Amniotic epithelial cell (primary cell): ENCODE data around the gene PSMD7.

Experiments
- DNase-seq: peaks from one replicate; pipeline ENCODE4 v3.0.0-alpha.2; 2010; ENCODE audit warnings: low read depth

Gene PSMD7

DNA sequence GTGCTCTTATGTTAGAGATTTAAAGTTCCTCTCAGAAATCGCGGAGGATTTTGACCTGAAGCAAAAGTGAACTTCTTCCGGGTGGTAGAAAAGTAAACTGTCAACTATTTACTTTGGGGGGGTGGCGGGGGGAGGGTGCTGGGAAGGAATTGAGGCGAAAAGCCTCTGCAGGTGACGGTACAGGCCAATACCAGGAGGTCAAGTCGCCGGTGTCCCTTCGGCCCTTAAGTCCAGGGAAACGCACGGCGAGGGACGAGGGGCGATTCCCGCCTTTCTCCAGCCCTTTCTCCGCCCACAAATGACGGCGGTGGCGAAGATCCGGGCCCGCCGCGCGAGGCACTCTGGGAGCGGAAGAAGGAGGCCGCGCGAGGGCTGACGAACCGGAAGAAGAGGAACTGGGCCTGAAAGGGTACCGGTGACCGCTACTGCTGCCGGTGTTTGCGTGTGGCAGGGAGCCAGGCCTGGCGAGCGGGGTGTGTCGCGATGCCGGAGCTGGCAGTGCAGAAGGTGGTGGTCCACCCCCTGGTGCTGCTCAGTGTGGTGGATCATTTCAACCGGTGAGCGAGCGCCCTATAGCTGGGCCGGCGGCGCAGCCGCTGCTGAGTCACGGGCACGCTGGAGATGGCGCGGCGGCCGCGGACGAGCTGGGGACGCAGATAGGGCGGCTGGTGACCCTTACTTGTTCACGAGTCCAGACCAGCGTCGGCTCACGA, at the start of gene PSMD7:
Gene PSMD7, plus strand, starts transcription at position 383 of the 713 bp plus-strand sequence. Its CDS starts 101 bp downstream, at position 484.
- peak; percentile 86 for DNase-seq

DNA sequence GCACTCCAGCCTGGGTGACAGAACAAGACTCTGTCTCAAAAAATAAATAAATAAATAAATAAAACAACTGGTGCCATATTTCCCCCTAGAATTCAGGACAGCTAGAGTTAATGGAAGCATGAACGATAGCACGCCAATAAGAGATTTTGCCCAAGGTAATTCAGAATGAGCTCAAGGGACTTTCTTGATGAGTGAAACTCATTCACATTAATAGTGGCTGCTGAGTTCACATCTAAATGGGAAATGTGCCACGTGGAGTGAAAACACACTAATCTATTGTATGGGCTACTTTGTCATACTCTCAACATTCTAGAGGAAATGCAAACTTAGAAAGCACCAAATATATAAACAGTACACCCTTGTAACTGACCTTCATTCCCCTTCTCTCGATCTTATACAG, 47.4 kb upstream of the PSMD7 start:
- no peak for DNase-seq

DNA sequence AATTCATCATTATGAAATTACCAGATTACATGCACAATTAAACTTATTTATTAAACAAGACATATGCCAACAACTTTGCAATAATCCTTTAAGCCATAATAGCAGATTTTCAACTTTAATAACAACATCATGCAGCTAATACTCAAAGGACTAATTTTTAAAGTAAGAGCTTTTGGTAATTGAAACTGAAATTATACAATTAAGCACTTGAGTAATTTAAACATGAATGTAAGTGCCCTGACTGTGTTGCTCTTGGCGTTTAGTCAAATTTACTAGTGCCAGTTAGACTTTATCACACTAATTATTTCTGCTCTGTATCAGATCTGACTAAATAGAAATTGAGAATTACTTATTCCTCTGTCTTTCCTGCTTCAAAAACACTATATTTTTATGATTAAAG, 46.8 kb upstream of the PSMD7 start:
- DNase-seq: no peak

DNA sequence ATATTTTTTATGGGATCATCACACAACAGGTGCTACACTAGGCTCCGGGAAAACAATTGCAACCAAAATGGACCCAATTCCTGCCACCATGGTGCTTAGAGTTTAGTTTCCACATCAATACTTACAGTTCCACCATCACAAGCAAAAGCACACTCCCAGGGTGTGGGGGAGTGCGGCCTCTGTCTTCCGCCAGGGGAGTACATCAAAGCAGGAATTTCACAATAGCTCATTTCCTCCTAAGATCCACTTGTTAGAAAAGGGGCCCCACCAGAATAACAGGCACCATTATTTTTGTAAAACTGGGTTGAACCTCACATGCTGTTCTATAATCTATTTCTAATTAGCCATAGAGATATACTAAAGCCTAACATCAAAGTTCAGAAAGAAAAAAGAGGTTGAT, 44.3 kb upstream of the PSMD7 start:
- DNase-seq: no peak

DNA sequence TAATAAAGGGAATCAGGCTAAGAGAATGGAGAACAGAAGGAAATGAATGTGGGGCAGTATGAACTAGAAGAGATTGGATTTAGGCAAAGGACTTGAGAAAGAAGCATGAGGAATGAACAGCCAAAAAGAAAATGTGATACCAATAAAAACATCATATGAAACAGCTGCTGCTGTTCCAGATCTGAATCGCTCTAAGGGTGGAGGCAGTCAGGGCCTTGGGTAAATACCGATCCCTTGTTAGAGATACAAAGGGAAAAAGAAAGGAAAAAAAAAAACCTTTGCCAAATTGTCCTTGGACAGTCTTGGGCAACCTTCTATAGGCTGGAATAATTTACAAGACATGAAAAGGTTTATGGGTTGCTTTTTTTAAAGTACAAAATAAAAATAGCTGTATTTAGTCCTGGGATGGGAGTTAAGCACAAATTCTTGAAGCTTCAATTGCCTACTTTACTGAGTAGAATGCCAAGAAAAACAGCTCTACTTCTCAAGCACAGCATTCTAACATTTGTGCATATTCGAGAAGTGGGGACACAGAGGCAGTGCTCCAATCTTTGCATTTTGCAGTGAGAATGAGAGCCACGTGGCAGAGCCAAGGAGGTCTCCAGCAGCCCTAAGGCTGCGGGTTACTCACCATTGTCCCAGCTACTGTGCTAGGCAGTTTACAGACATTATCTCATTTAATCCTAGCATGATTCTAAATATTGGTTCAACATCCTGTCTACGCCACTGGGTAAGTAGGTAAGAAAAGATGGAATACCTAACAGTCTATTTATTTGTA, 43.3 kb upstream of the PSMD7 start:
- DNase-seq: no peak

DNA sequence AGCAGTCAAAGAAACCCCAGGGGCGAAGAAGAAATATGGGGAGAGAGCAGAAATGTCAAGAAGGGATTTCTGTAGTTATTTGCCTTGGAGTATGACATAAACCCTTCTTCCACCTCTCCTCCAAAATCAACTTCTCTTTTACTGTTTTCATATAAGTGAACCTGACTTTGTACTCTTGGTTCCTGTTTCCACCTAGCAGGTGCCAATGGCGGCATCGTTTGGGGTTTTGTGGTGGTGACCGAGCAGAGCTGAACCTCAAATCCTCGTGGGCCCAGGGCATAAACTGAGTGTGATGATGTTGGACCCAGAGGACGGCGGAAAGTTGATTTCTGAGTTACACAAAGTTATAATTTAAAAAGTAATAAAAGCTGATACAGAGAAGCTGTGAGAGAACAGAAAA, 39.6 kb upstream of the PSMD7 start:
- DNase-seq: no peak

DNA sequence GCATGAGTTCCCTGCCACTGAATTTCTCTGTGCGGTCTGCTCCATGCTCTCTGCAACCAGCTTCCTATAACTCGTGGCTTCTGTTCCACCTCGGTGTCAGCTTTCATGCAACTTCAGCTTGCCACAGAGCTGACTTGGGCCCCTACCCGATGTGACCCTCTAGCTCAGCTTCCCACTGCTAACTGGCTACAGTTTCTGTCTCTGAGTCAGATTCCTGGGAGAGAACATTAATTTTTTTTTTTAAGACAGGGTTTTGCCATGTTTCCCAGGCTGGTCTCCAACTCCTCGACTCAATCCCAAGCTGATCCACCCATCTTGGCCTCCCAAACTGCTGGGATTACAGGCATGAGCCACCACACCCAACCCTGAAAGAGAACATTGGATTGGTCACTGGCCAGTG, 35.5 kb upstream of the PSMD7 start:
- no peak for DNase-seq

DNA sequence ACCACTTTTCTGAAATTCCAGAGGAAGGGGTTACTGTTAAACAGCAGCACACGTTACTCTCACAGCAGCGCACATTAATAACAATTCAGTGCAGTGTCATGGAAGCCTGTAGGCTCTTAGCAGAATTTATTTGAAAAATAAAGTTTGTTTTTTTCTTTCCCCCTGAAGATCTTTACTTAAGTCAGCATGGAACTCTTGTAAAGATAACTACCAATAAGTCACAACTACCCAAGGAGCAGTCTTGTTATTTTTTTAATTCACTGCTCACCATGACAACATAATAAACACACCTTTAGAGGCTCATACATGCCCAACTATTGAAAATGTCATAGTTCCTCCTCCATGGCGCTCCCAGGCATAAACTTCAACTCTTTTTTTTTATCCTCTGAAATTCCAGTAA, 31.8 kb upstream of the PSMD7 start:
- DNase-seq: no peak

DNA sequence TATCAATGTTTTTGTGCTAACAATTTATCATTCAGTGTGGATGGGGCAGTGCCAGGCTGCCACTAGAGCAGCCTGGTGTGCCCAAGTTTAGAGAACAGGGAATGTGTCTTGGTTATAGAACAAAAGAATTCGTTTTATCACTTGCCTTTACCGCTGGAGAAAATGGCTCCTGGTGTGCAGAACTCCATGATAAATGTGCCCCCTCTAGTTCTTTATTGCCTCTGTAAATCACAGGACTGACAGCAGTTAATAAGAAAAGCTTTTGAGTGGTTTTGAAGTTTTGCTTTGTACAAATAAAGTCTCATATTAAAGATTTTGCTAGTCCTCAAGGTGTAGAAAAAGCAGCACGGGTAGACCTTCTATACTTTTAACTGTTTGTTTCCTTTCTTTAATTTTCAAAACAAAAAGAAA, 28.2 kb upstream of the PSMD7 start:
- DNase-seq: no peak

DNA sequence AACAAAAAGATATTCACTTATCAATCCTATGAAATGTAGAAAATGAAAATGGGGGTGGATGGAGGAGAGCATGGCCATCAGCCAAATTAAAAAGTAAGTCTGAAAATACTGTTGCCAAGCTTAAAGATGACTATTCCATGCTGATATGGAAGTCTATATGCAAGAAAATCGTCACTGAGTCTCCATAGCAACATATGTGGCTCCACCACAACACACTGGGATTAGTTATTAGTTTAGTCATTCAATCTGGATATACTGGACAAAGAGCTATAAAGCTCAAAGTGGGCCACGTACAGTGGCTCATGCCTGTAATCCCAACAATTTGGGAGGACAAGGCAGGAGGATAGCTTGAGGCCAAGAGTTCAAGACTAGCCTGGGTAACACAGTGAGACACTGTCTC, 24.7 kb upstream of the PSMD7 start:
- peak; percentile 7 for DNase-seq

DNA sequence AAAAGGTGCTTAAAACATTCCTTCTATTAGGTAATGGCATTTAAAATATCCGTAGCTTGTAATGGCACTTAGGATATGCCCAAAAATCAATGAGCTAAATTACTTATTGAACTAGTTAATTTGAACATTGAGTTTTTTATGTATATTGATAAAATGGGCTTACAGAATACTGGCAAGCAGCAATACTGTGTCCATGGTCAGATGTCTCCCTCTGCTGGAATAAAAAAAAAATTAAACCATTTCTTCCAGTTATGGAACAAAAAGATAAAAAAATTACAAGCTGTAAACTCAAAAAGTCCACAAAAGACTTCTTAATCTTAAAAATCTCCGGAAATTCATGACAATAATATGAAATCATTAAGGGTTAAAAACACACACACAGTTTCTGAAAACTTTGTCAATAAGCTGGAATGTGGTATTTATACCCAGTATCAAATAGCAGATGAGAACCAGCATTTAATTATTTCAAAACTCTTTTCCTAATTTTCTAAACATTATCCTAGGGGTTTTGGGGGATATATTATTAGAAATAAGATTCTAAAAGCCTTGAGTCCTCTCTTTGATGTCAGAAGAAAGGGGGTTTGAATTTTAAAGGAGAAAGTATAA, 21.5 kb upstream of the PSMD7 start:
- DNase-seq: peak; percentile 10

DNA sequence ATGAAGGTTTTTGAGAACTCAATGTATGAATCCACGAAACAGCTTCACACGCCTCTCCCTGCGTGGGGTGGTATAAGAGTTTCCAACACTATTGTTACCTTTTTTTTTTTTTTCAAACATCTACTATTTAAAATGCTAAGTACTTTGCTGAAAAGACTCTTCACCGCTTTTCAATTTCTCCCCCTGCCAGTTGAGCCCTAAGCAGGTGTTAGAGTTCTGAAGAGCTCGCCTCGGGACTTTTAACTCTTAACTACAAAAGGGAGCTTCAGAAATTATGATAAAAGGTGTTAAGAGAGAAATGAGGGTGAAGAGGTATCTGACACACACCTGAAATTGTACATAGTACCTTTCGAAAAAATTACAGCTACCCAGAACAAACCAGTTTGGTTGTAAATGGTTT, 20.9 kb upstream of the PSMD7 start:
- DNase-seq: no peak

DNA sequence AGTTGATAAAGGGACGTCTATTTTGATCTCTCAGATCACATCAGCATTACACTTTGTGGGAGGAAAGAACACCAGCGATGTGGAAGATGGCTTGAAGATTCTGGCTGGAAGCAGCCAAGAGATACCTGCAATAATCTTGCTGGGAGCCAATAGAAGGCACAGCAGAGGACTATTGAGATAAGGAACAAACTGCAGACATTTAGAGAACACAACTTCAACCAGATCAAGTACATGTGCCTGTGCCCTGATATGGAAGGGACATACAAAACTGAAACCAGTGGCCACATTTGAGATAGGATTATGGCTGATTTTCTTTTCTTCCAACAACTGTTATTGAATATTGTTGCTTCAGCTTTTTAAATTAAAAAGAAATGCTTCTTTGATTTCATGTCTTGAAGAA, 18.6 kb upstream of the PSMD7 start:
- DNase-seq: no peak

DNA sequence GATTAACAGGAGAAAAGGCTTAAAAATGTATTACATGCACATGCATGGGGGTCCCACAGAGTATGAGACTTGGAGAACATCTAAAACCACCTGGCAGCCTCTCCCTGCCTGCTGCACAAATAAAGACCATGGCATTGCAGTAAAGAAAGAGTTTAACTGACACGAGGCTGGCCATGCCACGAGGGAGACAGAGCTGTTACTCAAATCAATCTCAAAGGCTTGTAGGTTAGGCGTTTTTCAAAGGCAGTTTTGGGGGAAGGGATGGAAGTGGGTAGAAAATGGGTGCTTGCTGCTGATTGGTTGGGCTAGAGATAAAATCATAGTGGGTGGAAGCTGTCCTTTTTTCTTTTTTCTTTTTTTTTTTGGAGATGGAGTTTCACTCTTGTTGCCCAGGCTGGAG, 17.3 kb upstream of the PSMD7 start:
- no peak for DNase-seq

DNA sequence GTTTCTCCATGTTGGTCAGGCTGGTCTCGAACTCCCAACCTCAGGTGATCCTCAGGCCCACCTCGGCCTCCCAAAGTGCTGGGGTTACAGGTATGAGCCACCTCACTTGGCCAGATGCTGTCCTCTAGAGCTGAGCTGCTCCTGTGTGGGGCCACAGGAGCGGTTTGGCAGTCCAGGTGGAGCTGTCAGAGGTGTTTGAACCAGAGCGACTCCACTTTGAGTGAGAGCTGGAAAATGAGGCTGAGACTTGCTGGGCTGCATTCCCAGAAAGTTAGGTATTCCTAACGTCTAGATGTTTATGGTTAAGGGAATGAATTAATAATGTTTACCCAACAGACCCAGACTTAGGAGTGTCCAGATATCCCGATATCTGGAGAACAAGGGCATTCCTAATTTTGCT, 16.8 kb upstream of the PSMD7 start:
- DNase-seq: no peak

DNA sequence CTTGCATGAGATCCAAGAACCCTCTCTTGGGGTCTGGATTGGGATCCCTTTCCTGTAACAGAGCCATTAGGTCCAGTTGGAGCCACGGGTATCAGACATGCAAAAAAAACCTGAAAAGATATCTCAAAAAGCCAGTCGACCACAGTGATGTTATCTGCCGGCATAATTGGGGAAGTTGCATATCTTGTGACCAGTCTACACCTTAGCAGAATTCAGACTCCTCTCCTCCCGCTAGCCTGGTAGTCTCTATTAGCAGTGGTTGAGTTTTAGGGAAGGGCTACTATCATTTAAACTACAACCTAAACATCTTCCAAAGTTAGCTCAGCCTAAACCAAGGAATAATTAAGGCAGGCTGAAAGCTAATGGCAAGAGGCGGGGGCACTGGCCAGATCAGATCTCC, 16.2 kb upstream of the PSMD7 start:
- no peak for DNase-seq

DNA sequence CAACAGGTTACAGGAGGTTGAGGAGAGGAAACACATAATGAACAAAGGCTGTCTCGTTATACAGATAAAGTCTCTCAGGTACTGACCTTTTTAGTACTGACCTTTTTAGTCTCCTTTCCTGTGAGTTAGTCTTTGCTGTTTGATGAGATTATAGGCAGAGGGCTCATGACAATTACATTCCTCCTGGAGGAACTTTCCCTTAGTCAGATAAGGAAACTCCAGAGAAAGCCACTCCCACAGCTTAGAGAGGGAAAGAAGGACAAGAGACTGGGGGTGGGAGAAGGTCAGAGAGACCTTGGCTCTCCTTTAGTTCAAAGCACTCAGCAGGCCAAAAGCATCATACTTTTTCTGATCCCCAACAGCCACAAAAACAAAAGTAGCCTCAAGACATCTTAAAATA, 15.3 kb upstream of the PSMD7 start:
- no peak for DNase-seq

DNA sequence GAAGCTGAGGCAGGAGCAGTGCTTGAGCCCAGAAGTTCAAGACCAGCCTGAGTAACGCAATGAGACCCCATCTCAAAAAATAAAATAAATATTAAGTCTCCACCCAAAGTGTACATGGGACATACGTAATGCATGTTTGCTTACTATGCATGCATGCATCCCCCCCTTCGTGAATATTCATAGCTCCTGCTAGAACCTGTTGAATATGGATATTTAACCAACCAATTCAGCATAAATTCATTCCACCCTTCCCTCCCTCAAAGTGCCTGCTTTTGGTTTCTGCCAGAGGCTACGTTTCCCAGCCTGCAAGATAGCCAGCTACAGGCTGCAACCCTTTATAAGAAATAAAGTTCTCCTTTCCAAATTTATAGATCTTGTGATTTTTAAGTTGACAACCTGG, 12.9 kb upstream of the PSMD7 start:
- no peak for DNase-seq

DNA sequence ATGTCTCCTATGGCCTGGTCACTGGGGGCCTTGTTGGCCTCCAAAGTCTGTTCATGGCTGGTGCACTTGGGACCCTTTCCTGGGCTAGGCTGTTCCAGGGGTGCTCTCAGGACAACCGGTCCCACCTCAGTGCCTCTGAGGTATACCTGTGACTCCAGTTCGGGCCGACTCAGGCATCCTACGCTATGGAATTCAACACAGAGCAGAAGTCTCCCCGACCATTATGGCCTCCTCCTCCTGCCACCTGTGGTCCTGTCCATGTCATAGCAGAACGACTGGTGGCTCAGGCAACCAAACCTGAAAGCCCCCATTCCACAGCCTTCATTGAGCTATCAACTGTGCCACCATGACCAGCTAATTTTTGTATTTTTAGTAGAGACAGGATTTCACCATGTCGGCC, 8.5 kb upstream of the PSMD7 start:
- no peak for DNase-seq

DNA sequence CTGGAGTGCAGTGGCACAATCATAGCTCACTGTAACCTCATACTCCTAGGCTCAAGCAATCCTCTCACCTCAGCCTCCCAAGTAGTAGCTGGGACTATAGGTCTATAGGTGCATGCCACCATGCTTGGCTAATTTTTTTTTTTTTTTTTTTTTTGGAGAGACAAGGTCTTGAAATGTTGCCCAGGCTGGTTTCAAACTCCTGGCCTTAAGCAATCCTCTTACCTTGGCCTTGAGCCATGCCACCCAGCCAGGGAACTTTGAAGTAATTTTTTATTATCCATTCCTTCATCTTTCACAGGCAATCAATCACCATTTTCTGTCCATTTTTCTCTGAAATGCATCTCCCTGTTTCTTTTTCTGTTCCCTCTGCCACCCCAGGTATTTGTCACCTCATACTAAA, 6.3 kb upstream of the PSMD7 start:
- no peak for DNase-seq

DNA sequence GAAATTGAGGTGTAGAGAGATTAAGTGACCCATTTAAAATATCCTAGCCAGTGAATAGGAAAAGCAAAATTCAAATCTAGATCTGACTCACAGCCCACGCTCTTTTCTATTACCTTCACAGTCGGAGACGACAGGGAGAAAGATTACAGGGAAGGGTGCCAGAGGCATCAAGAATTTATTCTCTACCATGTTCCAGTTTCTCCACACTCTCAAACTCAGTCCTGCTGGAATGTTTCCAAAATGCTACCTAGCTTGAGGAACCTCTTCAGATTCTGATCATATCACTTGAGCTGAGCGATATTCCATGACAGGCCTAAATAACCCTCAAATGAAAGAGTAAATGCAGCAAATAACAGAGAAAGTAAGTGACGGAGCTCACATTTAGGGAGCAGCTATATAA, 5.4 kb upstream of the PSMD7 start:
- no peak for DNase-seq

DNA sequence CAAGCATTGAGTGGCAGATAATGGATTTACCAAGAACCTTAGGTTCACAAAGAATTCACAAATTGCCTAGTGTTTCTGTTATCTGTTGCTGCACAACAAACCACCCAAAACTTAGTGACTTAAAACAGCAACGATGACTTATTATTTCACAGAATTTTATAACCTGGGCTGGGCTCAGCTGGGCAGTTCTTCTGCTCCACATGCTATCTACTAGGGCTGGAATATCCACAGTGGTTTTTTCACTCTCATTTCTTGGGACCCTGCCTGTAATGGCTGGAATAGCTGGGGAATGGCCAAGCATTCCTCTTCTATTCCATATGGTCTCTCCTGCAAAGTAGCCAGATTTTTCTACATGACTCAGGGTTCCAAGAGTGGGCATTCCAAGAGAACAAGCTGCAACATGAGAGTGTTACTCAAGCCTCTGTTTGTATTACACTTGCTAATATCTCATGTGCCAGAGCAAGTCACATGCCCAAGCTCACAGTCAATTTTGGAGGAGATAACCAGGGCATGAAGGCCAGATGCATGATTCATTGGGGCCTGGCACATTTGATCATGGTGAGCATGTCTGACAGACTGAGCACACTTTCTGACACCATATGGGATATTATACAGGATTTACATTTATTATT, 4.9 kb upstream of the PSMD7 start:
- DNase-seq: peak; percentile 33

DNA sequence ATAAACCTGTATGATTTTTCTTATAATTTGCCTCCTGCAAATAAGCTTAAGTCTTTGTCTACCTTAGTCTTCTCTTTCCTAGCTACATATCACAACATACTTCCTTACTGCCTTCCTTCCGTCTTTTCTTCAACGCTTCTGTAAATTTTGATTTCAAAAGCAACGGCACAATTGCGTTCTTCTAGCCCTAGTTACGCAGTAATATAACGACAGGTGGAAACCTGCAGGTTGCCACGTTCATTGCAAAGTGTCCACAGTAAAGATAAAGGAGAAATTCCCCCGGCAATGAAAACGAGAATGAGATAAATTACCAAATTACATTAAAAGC, 546 bp upstream of the PSMD7 start:
- DNase-seq: no peak
